HepG2 (cell line): Measurements from ENCODE around the gene LOXL3. TPM values are rescaled to one million over a fixed set of nuclear protein-coding genes. Genes with fewer than 3 reads are reported as not detected.
A peak's percentile ranks its signal among the peaks of the same experiment; 100 is the strongest.

Experiments used
- AGO2 ChIP-seq: fragments of 200-400 bp; formaldehyde crosslinking; optimal IDR thresholded peaks from 2 replicates; pipeline ENCODE3; 2017; ENCODE audit warnings: mild to moderate bottlenecking, low read depth, low read length, moderate library complexity
- AKNA ChIP-seq: sonication (generic); formaldehyde crosslinking; IDR thresholded peaks from 2 replicates; pipeline ENCODE4 v1.4.0; 2020; ENCODE audit warnings: missing genetic modification reagents, borderline replicate concordance
- DDIT3 ChIP-seq: sonication (generic); formaldehyde crosslinking; IDR thresholded peaks from 2 replicates; pipeline ENCODE4 v1.4.0; 2020; ENCODE audit warnings: mild to moderate bottlenecking, missing genetic modification reagents
- EHMT2 ChIP-seq: fragments of 200-600 bp; sonication (generic); IDR thresholded peaks from 2 replicates; pipeline ENCODE4 v1.7.0; 2017; ENCODE audit warnings: antibody characterized with exemption, low read depth, low read length, borderline replicate concordance
- KLF12 ChIP-seq: sonication (generic); formaldehyde crosslinking; IDR thresholded peaks from 2 replicates; pipeline ENCODE4 v1.4.0; 2020; ENCODE audit warnings: missing genetic modification reagents, borderline replicate concordance
- SALL1 ChIP-seq: sonication (generic); formaldehyde crosslinking; IDR thresholded peaks from 2 replicates; pipeline ENCODE4 v1.8.0; 2022; ENCODE audit warnings: mild to moderate bottlenecking, missing genetic modification reagents
- SKI ChIP-seq: fragments of 450-650 bp; IDR thresholded peaks from one replicate; pipeline ENCODE4 v1.6.1; 2018; ENCODE audit warnings: mild to moderate bottlenecking; ENCODE audit not compliant: partially characterized antibody
- SMAD3 ChIP-seq: sonication (generic); formaldehyde crosslinking; IDR thresholded peaks from 2 replicates; pipeline ENCODE4 v1.4.0; 2020; ENCODE audit warnings: missing genetic modification reagents
- SP4 ChIP-seq: sonication (generic); formaldehyde crosslinking; IDR thresholded peaks from 2 replicates; pipeline ENCODE4 v1.8.1; 2023; ENCODE audit warnings: mild to moderate bottlenecking, missing genetic modification reagents
- SRF ChIP-seq: IDR thresholded peaks from 2 replicates; pipeline ENCODE4 v1.6.1; 2011; ENCODE audit warnings: mild to moderate bottlenecking, low read depth, low read length, moderate library complexity
- TBL1XR1 ChIP-seq: fragments of 150-350 bp; IDR thresholded peaks from 2 replicates; pipeline ENCODE4 v1.6.1; 2014; ENCODE audit warnings: borderline replicate concordance, low read length; ENCODE audit not compliant: partially characterized antibody
- TOPORS ChIP-seq: sonication (generic); formaldehyde crosslinking; IDR thresholded peaks from 2 replicates; pipeline ENCODE4 v1.8.0; 2023; ENCODE audit warnings: mild to moderate bottlenecking, missing genetic modification reagents
- ZBTB34 ChIP-seq: sonication (generic); formaldehyde crosslinking; IDR thresholded peaks from 2 replicates; pipeline ENCODE4 v1.8.0; 2022; ENCODE audit warnings: mild to moderate bottlenecking, missing genetic modification reagents
- ZNF382 ChIP-seq: sonication (generic); formaldehyde crosslinking; IDR thresholded peaks from 2 replicates; pipeline ENCODE4 v1.5.0; 2020; ENCODE audit warnings: missing genetic modification reagents, mild to moderate bottlenecking, borderline replicate concordance
- ZNF44 ChIP-seq: sonication (generic); formaldehyde crosslinking; IDR thresholded peaks from 2 replicates; pipeline ENCODE4 v1.5.1; 2020; ENCODE audit warnings: mild to moderate bottlenecking, missing genetic modification reagents
- ZNF761 ChIP-seq: sonication (generic); formaldehyde crosslinking; conservative IDR thresholded peaks from 2 replicates; pipeline ENCODE4 v1.4.0; 2020; ENCODE audit warnings: mild to moderate bottlenecking, missing genetic modification reagents
- polyA plus RNA-seq, 8 experiments: library from polyadenylated mRNA; depleted of rRNA in 3 of 8; stranded (reverse) in 7 of 8; unstranded in 1 of 8; fragments of >200 nt; fragmentation: Illumina TruSeq in 4 of 8; extraction: Trizol in 4 of 8; gene quantifications; 2 replicates each; pipeline versions ENCODE4 v1.2.1 to v1.2.3, GENCODE V29; 2011 to 2016; ENCODE audit warnings: low read depth in 4 of 8, missing spikeins in 1 of 8, mixed read lengths in 1 of 8; ENCODE audit not compliant: insufficient read depth in 1 of 8
- total RNA-seq, 5 experiments: library from RNA; depleted of rRNA; stranded (reverse); fragments of >200 nt; fragmentation: Illumina TruSeq; extraction: Trizol; gene quantifications; 2 replicates each; pipeline ENCODE4 v1.2.3, GENCODE V29; 2016; ENCODE audit warnings: low read depth in 1 of 5
- TF ChIP-seq, protein P1 (sequence below): sonication (generic); formaldehyde crosslinking; IDR thresholded peaks from 2 replicates; pipeline ENCODE4 v1.4.0; 2020; ENCODE audit warnings: mild to moderate bottlenecking, missing genetic modification reagents, borderline replicate concordance

LOXL3 gene
- total and polyA plus RNA-seq, 2 of the 13 experiments (the other 11 are each of a cell fraction or from before 2014, with no cell fraction given): 0.55 to 6.5 TPM

DNA sequence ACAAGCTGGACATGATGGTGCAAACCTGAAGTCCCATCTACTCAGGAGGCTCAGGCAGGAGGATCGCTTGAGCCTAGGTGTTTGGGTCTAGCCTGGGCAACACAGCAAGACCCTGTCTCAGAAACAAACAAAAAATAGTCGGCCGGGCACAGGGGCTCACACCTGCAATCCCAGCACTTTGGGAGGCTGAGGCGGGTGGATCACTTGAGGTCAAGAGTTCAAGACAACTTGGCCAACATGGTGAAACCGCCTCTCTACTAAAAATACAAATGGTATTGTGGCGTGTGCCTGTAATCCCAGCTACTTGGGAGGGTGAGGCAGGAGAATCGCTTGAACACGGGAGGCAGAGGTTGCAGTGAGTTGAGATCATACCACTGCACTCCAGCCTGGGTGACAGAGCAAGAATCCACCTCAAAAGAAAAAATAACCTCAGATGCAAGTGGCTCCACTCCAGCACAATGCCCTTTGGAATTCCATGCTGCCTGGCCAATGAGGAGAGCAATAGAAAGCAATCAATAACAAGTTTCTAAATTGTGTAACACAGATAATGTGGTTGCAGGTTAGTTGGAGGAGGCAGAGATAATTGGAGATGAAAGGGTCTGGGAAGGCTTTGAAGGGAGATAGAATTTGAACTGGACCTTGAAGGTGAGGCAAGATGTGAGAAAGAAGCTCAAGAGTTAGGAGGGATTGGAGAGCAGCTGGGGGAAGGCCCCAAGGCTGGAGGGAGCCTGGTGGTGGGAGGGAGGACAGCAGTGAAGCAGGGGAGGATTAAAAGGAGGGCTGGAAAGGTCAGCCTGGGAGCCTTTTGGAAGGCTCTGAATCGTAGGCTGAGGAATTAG is 64.9 kb downstream of the LOXL3 start (continued):
- TF ChIP-seq AKNA (CRISPR knock-in tag): no peak
- 0 out of 2 replicates have a peak, but pooled peaks have one; percentile 12 for TF ChIP-seq SRF
- TF ChIP-seq SP4 (CRISPR knock-in tag): no peak
- TF ChIP-seq TBL1XR1: peak; percentile 48
- TF ChIP-seq SKI: peak; percentile 72
- TF ChIP-seq SALL1 (CRISPR knock-in tag): peak; percentile 90
- no peak for TF ChIP-seq KLF12
- no peak for TF ChIP-seq AGO2
- TF ChIP-seq ZNF44: peak; percentile 69; the same call in 1 of the 2 replicates
- TF ChIP-seq SMAD3: peak; percentile 72; the same call in 1 of the 2 replicates
- no peak for TF ChIP-seq ZNF382 (CRISPR knock-in tag)
- TF ChIP-seq, protein P1, sequence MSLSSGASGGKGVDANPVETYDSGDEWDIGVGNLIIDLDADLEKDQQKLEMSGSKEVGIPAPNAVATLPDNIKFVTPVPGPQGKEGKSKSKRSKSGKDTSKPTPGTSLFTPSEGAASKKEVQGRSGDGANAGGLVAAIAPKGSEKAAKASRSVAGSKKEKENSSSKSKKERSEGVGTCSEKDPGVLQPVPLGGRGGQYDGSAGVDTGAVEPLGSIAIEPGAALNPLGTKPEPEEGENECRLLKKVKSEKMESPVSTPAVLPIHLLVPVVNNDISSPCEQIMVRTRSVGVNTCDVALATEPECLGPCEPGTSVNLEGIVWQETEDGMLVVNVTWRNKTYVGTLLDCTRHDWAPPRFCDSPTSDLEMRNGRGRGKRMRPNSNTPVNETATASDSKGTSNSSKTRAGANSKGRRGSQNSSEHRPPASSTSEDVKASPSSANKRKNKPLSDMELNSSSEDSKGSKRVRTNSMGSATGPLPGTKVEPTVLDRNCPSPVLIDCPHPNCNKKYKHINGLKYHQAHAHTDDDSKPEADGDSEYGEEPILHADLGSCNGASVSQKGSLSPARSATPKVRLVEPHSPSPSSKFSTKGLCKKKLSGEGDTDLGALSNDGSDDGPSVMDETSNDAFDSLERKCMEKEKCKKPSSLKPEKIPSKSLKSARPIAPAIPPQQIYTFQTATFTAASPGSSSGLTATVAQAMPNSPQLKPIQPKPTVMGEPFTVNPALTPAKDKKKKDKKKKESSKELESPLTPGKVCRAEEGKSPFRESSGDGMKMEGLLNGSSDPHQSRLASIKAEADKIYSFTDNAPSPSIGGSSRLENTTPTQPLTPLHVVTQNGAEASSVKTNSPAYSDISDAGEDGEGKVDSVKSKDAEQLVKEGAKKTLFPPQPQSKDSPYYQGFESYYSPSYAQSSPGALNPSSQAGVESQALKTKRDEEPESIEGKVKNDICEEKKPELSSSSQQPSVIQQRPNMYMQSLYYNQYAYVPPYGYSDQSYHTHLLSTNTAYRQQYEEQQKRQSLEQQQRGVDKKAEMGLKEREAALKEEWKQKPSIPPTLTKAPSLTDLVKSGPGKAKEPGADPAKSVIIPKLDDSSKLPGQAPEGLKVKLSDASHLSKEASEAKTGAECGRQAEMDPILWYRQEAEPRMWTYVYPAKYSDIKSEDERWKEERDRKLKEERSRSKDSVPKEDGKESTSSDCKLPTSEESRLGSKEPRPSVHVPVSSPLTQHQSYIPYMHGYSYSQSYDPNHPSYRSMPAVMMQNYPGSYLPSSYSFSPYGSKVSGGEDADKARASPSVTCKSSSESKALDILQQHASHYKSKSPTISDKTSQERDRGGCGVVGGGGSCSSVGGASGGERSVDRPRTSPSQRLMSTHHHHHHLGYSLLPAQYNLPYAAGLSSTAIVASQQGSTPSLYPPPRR (CRISPR knock-in tag): peak; percentile 78; the same call in 1 of the 2 replicates
- peak; percentile 73; the same call in 1 of the 2 replicates for TF ChIP-seq EHMT2
- TF ChIP-seq ZBTB34: peak; percentile 91; the same call in 1 of the 2 replicates
- no peak for TF ChIP-seq DDIT3 (CRISPR knock-in tag)
- no peak for TF ChIP-seq ZNF761
- TF ChIP-seq TOPORS (CRISPR knock-in tag): 0 out of 2 replicates have a peak, but pooled peaks have one; percentile 61
